AG10803 (cell line): ENCODE measurements around the gene IL1RL1.

Source experiments
- DNase-seq: peaks from one replicate; pipeline ENCODE4 v3.0.0; 2010; ENCODE audit warnings: low read depth
- H3K4me3 ChIP-seq: 2 replicates; pipeline ENCODE4 v1.5.1; 2011; ENCODE audit warnings: mild to moderate bottlenecking, low read length, control low read depth
- TF ChIP-seq, protein P1 (sequence below): conservative IDR thresholded peaks from 2 replicates; pipeline ENCODE4 v1.5.1; 2011; ENCODE audit warnings: mild to moderate bottlenecking, low read length, control low read depth, inconsistent platforms

IL1RL1 gene

DNA sequence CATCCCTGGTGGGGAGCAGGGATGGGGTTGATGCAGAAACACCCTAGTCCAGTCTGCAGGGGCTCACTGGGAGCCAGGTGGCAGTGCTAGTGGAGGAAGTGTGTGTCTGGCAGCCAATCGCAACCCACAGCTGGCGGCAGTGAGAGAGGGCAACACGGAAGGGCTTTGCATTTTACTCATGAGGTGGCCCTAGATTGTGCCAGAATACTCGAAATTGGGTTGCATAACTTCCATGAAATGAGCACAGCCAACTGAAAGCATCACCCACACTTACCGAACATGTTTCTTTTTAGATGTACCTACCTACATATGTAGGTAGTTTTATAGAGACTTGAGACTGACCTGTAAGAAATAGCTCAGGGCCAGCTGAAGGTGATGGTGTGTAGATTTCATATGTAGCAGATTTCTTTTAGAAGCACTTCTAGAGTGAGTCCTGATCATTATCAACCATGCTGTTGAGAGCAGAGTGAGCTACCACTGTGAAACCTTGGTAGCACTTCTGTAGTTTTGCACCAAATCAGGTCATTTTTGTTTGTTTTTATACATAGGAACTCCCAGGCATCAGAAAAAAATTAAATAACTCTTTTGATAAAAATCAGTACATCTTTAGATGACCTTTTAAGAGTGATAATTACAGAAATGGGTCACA is 57.2 kb downstream of the IL1RL1 start:
- no peak for DNase-seq
- H3K4me3 ChIP-seq: no peak overlapping the region
- TF ChIP-seq, protein P1, sequence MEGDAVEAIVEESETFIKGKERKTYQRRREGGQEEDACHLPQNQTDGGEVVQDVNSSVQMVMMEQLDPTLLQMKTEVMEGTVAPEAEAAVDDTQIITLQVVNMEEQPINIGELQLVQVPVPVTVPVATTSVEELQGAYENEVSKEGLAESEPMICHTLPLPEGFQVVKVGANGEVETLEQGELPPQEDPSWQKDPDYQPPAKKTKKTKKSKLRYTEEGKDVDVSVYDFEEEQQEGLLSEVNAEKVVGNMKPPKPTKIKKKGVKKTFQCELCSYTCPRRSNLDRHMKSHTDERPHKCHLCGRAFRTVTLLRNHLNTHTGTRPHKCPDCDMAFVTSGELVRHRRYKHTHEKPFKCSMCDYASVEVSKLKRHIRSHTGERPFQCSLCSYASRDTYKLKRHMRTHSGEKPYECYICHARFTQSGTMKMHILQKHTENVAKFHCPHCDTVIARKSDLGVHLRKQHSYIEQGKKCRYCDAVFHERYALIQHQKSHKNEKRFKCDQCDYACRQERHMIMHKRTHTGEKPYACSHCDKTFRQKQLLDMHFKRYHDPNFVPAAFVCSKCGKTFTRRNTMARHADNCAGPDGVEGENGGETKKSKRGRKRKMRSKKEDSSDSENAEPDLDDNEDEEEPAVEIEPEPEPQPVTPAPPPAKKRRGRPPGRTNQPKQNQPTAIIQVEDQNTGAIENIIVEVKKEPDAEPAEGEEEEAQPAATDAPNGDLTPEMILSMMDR: no peak

DNA sequence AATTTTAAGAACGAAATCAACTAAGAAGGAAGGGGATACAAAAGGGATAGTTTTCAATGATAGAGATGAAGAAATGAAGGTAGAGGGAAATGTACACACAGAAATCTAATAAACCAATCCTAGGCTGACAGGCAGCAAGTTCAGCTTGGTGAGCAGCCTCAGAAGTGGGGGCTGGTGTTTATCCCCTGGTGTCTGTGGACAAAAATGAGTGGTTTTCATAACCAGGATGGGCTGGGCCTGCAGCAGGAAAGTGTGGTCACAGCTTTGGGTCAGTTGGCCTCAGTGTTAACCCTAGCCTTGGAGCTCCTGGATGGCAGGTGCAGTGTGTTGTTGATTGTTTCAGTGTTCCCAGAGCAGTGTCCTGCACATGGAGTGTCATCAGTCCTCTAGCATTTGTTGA is 58.5 kb downstream of the IL1RL1 start:
- no peak for DNase-seq
- TF ChIP-seq, protein P1: no peak
- no peak overlapping the region for H3K4me3 ChIP-seq

DNA sequence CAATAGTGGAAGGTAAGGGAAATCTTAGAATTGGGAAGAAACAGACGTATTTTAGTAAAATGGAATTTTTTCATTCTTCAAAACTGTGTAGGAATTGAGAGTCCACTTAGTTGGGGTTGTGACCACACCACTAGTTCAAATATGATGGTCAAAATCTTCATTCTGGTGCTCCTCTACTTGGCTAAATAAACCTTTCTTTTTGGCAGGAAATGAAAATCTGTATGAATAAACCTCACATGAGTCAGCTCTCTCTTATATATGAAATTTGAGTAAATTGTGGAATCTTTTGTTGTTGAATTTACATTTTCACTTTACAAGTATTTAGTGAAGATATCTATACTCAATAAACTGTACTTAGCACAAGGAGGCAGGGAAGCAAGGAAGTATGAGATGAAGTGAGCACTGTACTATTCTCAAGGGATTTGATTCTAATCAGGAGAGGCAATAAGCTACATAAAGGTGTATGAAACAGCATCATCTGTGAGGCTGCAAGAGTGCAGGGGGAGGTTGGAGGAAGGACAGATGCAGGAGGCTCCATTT is 64.8 kb downstream of the IL1RL1 start:
- no peak overlapping the region for H3K4me3 ChIP-seq
- DNase-seq: no peak
- TF ChIP-seq, protein P1: no peak

DNA sequence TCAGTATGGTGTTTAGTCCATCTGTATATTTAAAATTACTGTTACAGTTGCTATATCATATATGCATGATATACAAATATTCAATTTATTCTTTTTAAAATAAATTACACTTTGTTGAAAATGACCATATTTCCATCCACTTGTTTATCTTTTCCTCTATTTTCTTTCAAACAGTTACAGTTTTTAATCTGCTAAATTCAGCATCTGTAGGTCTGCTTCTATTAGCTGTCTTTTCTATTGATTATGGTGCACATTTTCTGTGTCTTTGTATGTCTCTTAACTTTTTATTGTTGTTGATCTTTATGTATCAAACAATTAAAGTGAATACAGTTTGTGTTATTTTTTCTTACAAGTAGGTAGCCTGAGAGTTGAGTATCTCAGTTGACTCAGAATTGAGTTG is 72.4 kb downstream of the IL1RL1 start:
- DNase-seq: no peak
- H3K4me3 ChIP-seq: no peak overlapping the region
- TF ChIP-seq, protein P1: no peak

DNA sequence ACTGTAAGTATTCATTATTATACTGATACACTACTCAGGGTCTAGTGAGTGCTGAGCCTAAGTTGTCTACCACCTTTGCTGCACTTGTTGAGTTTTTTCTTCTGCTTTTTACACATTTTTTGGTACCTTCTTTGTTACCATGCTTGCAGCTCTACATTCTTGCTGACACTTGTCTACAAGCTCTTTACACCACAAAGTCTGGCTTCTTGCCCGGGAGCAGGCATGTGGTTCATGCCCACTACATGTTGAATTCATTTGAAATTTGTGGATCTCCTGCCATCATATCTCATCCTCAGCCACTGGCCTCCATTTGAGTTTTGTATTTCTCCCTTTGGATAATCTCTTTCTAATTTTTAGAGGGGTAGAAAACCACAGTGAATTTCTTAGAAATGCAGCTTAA is 74.2 kb downstream of the IL1RL1 start:
- no peak for DNase-seq
- no peak overlapping the region for H3K4me3 ChIP-seq
- TF ChIP-seq, protein P1: no peak

DNA sequence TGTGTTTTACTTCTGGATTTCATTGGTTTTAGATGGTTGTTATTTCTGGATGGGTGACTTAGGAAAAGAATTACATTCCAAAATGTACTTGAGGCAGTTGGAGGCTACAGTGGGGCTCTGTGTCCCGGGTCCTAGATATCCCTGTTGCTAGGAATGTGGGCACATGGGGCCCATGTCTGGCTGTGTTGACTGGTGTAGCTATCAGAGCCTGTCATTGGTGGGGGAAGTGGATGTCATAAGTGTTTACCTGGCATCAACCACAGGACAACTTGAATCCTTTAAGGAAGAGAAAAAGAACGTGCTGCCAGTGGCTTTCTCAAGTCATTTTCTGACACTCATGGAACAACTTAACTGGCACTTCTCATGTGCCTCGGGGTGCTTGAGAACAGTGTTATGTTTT is 74.6 kb downstream of the IL1RL1 start:
- TF ChIP-seq, protein P1: no peak
- no peak overlapping the region for H3K4me3 ChIP-seq
- no peak for DNase-seq

DNA sequence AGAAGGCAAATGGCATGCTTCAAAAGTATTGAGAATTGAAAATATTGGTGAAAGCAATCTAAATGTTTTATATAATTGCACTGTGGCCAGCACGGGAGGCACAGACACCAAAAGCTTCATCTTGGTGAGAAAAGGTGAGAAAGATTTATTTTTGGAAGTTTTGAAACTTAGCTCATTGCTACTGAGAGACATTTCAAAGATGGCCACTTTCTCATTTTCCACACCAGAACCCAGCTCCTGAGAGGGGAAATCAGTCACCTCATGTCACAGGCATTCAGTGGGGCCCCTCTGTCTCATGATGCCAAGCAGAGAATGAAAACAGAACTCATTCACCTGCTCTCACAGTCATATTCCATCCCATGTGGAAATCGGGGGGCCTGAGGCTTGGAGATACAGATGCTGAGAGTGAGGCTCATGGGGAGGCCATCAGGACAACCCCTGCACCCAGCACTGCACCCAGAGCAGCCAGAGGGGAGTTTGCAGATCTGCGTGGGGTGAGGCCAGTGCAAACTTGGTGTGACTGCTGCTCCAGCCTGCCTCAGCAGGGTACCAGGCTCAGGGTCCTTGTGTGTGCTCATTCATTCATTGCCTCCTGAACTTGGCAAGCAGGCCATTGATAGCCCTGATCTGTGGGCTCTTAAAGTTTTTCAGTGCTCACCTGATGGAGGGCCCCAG is 75.6 kb downstream of the IL1RL1 start:
- no peak overlapping the region for H3K4me3 ChIP-seq
- TF ChIP-seq, protein P1: no peak
- no peak for DNase-seq
